ENCODE measurements around the gene RAD51C.
A peak's percentile ranks its signal among the peaks of the same experiment; 100 is the strongest.
"Not testable (repeated sequence)": the region's sequence is repeated elsewhere in the genome, so short reads cannot be mapped to it uniquely, and the experiment has no call there.

The RAD51C gene

DNA sequence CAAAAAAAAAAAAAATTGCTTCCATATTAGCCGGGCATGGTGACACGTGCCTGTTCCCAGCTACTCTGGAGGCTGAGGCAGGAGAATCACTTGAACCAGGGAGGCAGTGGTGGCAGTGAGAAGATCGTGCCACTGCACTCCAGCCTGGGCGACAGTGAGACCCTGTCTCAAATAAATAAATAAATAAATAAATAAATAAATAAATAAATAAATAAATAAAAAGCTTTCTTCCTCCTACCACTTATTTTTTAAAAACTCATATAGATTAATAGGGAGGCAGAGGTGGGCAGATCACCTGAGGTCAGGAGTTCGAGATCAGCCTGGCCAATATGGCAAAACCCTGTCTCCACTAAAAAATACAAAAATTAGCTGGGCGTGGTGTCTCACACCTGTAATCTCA lies 7.9 kb upstream of the RAD51C start:
- not testable (repeated sequence) for DNase-seq

DNA sequence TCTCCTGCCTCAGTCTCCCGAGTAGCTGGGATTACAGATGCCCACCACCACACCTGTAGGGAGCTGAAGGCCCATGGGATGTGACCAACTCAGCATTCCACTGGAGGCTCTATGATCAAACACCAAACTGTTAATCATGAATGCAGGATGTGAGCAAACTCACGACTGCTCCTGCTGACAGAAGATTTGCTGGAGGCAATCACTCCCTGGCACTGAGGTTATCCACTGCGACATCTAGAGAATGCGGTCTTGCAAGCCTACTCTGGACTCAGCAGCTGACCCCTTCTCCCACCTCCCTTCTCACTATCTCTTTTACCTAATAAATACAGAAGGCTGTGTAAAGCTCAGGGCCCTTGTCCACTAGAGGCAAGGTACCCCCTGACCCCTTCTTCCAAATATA lies 5.4 kb upstream of the RAD51C start:
- DNase-seq = no peak

DNA sequence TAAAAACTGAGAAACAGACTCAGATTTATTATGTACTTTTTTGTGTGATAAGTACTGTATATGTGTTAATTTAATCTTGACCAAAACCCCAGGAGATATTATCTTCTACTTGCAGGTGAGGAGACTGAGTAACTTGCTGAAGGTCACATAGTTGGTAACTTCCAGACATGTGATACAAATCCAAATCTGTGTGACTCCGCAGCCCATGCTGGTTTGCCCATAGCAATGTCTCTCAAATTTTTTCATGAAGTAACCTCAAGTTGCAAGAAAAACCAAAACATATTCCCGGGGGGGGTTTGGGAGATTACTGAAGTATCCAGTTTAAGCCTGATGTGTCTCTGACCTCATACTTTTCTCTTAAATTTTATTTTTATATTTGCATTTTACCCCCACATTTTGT lies 3.9 kb upstream of the RAD51C start:
- DNase-seq = no peak

DNA sequence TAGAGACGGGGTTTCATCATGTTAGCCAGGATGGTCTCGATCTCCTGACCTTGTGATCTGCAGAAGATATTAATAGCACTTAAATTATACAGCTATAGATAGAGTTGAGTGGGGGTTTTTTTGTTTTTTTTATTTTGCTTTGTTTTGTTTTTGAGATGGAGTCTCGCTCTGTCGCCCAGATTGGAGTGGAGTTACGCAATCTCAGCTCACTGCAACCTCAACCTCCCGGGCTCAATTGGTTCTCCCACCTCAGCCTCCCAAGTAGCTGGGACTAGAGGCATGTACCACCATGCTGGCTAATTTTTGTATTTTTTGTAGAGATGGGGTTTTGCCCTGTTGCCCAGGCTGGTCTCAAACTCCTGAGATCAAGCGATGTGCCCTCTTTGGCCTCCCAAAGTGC lies 2.4 kb upstream of the RAD51C start:
- DNase-seq = not testable (repeated sequence)

DNA sequence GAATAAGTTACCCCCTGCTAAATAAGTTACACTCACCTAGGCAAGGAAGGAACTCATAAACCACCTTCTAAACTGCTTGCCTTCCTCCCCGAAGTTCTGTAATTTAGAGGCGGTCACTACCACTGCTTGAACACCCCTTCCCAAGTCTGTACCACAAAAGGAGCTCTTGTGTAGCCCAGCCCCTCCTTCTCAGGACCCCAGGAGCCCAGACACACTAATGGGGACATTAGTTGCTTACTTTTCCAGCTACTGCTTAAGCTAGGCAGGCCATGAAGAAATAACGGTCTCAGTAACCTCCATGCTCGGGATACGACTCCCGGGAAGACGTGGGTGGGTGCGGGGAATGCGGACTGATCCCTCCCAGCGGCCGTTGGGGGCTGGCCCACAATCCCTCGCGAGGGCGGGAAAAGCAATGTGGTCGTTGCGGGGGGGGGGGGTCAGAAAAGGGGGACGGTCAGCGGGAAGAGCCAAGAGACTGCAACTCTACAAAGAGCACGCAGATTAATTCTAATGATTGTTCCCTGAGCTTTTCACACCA lies 632 bp upstream of the RAD51C start, which contains the start of gene TEX14:
Gene TEX14, minus strand, starts transcription at position 345 of the 538 bp plus-strand sequence. CDS start 40,044 bp downstream, outside the sequence.
- no peak for DNase-seq

DNA sequence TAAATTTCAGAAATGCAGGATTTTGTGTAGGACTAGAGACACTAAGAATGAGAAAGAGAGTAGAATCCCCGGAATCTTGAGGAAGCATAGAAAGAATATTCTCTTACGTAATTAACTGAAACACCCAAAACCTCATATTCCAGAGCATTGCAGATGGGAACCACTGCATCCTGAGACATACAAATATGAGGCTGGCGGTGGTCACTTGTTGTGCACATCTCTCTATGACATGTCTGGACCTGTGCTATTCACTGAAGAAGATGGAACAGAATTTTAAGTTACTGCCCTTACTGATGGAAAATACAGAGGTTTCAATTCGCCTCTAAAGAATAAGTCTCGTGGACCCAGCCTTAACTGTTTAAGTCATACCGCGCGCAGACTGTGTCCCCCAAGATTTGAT lies 806 bp downstream of the RAD51C start:
- DNase-seq = no peak

DNA sequence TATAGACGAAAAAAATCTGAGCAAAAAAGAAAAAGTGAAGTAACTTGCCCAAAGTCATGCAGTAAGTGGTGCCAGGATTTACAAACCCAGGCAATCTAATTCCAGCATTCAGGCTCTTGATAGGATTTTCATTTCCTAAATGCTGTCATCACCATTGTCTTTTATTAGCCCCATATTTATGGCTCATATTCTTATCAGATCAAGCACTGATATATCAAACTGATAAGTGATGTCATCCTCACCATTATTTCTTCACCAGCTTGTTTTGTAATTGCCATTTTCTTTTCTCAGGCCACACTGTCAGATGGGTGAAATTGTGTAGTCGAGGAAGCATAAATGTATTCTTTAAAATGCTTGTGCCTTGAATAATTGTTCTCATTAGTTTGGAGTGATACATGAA lies 1.3 kb downstream of the RAD51C start:
- DNase-seq = no peak

DNA sequence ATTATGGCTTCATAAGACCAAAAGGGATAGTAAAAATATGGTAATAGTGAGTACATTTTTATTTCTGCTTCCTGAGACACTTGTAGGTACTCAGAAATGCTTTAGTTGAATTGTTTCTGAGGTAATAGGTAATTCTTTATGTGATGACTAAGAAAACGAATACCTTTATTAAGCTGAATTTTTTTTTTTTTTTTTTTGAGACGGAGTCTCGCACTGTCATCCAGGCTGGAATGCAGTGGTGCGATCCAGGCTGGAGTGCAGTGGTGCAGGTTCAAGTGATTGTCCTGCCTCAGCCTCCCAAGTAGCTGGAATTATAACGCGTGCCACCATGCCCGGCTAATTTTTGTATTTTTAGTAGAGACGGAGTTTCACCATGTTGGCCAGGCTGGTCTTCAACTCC lies 1.9 kb downstream of the RAD51C start:
- DNase-seq = no peak

DNA sequence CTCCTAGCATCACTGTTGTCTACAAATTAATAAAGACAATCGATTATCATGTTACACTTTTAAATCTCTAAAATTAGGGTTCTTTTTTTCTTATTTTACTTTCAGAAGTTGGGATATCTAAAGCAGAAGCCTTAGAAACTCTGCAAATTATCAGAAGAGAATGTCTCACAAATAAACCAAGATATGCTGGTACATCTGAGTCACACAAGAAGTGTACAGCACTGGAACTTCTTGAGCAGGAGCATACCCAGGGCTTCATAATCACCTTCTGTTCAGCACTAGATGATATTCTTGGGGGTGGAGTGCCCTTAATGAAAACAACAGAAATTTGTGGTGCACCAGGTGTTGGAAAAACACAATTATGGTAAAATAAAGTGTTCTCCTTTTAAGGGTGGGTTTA lies 2.4 kb downstream of the RAD51C start:
- no peak for DNase-seq

DNA sequence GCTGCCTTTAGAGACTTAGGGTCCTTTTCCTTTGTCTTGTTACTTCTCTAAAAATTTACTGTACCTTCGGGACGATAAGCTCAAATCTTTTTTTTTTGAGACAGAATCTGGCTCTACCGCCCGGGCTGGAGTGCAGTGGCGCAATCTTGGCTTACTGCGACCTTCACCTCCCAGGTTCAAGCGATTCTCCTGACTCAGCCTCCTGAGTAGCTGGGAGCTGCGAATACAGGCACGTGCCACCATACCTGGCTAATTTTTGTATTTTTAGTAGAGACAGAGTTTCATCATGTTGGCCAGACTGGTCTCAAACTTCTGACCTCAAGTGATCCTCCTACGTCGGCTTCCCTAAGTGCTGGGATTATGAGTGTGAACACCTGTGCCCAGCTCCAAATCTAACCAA lies 7.4 kb downstream of the RAD51C start:
- no peak for DNase-seq

DNA sequence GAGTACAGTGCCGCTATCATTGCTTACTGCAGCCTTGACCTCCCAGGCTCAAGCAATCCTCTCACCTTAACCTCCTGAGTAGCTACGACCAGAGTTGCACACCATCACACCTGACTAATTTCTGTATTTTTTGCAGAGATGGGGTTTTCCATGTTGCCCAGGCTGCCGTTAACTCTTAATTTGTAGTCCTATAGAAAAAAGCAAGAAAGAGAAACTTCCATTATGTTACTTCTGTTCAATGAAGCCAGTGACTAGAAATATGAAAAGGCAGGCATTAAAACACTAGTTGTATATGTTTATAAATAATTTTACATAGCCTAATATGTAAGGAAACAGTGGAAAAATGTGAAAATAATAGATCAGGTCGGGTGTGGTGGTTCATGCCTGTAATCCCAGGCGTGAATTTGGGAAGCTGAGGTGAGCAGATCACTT lies 9.7 kb downstream of the RAD51C start:
- DNase-seq = no peak

DNA sequence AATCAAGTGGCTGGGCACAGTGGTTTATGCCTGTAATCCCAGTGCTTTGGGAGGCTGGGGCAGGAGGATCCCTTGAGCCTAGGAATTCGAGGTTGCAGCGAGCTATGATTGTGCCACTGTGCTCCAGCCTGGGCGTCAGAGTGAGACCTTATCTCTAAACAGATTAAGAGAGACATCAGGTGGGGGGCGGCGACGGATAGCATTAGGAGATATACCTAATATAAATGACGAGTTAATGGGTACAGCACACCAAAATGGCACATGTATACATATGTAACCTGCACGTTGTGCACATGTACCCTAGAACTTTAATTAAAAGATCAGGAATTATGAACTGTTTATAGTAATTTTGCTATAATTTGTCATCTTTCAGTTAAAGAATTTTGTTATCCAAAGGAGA lies 10.3 kb downstream of the RAD51C start:
- no peak for DNase-seq

DNA sequence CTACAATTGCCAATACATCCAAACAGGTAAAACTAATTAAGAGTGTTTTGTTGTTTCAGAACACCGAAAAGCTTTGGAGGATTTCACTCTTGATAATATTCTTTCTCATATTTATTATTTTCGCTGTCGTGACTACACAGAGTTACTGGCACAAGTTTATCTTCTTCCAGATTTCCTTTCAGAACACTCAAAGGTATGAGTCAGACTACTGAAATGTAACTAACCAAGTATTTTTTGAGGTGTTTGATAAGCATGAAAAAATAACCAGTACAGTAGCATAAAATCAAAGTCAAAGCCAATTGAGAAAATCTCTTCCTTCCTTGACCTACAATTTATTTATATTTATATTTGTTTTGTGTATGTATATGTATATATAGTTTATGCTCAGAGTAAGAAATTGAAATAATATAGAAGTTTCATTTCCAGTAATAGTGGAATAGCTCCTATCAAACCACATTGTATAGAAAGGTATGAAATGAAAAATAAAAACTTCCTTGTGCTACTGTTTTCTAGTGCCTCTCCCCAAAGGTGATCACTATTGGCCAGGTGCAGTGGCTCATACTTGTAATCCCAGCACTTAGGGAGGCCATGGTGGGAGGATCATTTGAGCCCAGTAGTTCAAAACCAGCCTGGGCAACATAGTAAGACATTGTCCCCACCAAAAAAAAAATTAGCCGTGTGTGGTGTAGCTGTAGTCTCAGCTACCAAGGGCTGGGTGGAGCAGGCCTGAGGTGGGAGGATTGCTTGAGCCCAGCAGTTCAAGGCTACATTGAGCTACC lies 10.9 kb downstream of the RAD51C start:
- no peak for DNase-seq

DNA sequence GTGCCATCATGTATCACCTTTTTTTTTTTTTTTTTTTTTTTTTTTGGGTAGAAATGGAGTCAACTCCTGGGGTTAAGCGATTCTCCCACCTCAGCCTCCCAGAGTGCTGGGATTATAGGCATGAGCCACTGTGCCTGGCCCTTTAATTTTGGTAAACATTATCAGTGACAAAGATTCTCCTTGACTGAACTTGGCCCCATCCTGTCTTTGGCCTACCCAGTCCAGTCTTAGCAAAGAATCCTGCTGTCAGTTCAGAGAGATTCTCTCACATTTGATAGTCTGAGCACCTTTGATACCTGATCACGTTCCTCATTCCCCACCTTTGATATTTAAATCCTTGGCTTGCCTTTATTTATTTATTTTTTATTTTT lies 11.5 kb downstream of the RAD51C start:
- no peak for DNase-seq

DNA sequence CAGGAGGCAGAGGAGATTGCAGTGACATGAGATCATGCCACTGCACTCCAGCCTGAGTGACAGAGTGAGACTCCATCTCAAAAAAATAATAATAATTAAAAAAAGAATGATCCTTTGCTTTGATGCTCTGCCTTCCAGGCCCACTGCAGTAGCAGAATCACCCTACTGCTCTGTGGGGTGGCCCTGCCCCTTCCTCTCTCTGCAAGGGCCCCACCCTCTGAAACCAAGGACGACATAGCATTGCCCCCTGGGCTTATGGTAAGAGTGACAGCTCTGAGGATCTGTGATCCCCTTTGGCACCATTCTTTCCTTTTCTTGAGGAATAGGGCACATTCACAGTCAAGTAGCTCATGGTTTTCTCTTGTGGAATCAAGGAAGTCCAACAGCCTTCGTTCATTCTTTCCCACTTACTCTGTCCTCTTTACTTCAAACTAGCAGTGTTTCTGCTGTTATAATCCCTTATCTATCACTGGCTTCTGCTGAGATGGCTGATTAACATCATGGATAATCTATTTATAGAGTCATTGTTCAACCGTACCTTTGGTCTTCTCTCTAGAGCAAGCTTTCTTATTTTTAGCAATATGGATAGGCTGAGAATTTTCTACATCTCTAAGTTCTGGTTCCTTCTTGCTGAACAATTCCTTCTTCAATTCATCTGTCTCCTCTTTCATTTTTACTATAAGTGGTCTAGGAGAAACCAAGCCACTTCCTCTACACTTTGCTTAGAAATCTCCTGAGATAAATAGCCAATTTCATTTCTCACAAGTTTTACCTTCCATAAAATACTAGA lies 14.1 kb downstream of the RAD51C start:
- no peak for DNase-seq

DNA sequence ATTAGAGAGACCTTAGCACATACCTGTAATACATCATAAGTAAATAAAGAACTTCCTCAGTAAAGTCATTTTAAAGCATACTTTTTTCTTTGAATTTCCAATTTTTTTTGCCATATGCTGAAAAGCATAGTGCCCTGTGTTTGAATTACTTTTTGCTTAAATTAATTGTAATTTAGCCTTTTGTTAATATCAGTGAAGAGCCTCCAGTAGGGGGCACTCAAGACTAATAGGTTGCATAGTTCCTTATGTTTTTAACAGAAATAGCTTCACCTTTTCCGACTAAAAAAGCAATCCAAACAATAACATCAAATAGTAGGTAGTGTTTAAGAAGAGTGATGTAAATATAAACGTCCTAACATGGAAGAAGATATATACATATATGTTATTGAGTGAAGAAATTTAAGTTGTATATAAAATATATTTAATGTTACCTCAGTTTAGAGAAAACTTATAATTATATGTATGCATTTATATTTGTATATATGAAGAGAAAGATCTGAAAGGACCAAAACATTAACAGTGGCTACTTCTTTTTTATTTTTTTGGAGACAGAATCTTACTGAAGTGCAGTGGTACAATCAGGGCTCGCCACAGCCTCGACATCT lies 18.6 kb downstream of the RAD51C start:
- DNase-seq = peak; percentile 12

DNA sequence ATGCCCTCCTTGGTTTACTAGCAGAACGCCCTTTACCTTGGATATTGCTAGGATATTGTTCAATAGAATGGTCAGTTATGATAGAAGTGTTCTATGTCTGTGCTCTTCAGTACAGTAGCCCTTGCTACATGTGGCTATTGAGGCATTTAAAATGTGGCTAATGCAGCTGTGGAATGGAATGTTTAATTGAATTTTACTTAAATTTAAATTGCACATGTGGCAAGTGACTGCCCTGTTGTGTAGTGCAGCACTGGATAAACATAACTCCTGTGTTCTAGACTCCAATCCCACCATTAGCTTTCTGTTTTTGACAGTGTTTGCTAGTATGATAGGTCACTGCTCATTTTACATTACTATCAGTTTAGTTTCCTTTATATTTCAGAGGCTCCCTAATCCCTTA lies 29.9 kb downstream of the RAD51C start:
- DNase-seq = no peak

DNA sequence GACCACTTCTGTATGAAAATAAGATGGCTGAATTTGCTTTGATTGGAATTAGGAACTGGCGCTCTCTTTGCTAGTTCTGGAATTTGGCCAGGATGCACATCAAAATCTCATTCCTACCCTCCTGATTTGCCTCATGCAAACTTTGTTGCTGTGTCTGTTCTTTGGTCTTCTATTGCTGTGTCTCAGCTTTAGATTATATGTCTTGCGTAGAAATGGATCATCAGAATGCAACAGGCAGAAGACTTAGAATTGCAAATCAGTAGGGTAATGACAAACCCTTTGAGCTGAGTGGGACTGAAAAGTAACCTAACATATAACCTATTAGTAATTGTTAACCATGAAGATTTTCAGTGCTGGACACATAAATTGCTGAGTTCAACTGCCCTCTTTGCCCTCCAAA lies 30.3 kb downstream of the RAD51C start:
- DNase-seq = no peak

DNA sequence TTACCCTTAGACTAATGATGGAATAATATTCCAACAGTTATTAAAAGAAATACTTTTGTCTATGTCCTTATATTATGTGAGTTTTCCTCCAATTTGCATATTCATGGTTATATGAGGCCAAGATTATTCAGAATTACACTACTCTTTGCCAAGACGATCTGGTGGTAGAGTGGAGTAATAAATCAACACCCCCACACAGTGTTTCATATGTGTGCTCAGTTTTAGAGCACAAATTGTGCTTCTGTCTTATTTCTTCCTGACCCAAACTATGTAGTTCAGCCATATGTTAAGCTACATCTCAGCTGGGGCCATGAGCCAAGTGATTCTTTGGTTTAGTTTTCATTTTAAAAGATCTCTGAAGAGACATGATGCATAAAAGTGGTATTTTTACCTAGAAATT lies 36.4 kb downstream of the RAD51C start:
- DNase-seq = no peak

DNA sequence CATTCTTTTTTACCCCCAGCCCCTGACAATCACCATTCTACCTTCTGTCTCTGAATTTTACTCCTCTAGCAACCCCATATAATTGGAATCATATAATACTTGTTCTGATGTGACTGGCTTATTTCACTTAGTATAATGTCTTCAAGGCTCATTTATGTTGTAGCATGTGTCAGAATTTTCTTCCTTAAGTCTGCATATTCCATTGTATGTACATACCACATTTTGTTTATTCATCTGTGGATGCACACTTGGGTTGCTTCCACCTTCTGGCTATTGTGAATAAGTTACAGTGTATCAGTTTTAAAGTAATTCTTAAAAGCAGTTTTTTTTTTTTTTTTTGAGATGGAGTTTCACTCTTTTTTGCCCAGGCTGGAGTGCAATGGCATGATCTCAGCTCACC lies 38.5 kb downstream of the RAD51C start:
- DNase-seq = no peak

DNA sequence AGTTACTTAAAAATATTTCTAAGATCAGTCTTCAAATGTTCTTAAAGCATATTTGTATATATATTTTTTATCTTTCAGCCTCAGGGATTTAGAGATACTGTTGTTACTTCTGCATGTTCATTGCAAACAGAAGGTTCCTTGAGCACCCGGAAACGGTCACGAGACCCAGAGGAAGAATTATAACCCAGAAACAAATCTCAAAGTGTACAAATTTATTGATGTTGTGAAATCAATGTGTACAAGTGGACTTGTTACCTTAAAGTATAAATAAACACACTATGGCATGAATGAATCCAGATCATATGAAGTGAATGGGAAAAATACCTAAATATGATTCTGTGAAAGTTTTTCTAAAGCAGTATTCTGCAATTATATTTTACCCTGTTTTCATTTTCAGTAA lies 41.6 kb downstream of the RAD51C start:
- DNase-seq = no peak

DNA sequence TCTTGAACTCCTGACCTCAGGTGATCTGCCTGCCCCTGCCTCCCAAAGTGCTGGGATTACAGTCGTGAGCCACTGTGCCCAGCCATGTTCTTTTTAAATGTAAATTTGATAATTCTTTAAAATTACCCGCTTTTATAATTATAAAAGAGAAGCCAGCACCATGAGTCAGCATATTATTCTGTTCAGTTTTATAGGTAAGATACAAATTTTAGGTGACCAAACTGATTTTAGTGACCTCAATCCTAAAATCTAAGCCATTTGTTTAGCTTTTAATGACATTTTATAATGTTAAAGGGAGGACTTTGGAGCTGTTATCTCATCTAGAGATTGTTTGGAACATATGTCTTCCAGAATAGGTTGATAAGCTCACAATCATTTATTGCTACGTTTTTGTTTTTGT lies 42.4 kb downstream of the RAD51C start:
- no peak for DNase-seq

DNA sequence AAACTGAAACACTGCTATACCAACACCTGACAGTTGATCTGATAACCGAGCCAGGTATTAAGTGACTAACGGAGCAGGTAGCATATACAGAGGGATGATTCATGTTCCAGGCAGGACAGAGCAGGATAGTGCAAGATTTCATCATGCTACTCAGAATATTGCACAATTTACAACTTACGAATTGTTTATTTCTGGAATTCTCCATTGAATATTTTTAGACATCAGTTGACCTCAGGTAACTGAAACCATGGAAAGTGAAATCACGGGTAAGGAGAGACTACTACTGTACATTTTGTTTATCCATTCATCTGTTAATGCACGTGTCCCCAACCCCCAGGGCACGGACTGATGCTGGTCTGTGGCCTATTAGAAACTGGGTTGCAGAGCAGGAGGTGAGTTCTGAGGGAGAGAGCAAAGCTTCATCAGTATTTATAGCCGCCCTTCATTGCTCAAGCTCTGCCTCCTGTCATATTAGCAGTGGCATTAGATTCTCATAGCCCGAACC lies 48.8 kb downstream of the RAD51C start:
- no peak for DNase-seq

DNA sequence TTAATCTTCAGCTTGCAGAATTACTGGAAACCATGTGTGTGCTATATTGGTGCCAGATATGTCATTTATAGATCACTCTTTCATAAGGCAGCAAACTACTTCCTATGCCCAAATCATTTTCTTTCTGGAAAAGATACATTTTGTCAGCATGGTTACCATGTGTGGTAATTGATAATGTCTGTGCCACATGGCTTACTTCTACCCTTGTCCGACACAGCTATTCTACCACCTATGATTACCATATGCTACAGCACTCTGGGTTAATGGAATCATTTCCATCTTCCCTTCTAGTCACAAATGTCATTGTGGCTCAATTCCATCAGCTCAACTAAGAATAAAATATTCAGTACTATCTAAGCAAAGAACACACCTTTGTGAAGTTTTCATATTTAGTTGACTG lies 55.3 kb downstream of the RAD51C start:
- DNase-seq = no peak

Data from stimulated activated CD4-positive, alpha-beta T cell treated with anti-CD3 and anti-CD28 coated beads, Interleukin-4, amount 100 ng/mL, for 1 hour (primary cell).